Astrocyte (in vitro differentiated cells and primary cell): ENCODE data around the gene PDZK1IP1.

Source experiments
- CTCF ChIP-seq: IDR thresholded peaks from 2 replicates; pipeline ENCODE4 v1.5.1; 2011; ENCODE audit warnings: low read depth, mild to moderate bottlenecking, inconsistent platforms, low read length, moderate library complexity; ENCODE audit not compliant: insufficient read depth
- EZH2 ChIP-seq: IDR thresholded peaks from 2 replicates; pipeline ENCODE4 v1.6.1; 2012; ENCODE audit warnings: mild to moderate bottlenecking, low read length, inconsistent platforms; ENCODE audit not compliant: insufficient read depth

- no peak for TF ChIP-seq CTCF
- TF ChIP-seq EZH2: no peak
Observed at GRCh38 chr1:47205918-47206317, 16.1 kb upstream of the PDZK1IP1 start.
